Stimulated activated CD8-positive, alpha-beta memory T cell treated with anti-CD3 and anti-CD28 coated beads, Interleukin-7, amount 100 ng/mL, for 4 hours (primary cell): Measurements from ENCODE around the gene LEP.
"Not testable (repeated sequence)": the region's sequence is repeated elsewhere in the genome, so short reads cannot be mapped to it uniquely, and the experiment has no call there.

Source experiments
- DNase-seq, 2 donors: peaks; one replicate each; pipeline ENCODE4 v3.0.0-alpha.2; 2020; ENCODE audit warnings: low read depth in 2 of 2

The LEP gene

DNA sequence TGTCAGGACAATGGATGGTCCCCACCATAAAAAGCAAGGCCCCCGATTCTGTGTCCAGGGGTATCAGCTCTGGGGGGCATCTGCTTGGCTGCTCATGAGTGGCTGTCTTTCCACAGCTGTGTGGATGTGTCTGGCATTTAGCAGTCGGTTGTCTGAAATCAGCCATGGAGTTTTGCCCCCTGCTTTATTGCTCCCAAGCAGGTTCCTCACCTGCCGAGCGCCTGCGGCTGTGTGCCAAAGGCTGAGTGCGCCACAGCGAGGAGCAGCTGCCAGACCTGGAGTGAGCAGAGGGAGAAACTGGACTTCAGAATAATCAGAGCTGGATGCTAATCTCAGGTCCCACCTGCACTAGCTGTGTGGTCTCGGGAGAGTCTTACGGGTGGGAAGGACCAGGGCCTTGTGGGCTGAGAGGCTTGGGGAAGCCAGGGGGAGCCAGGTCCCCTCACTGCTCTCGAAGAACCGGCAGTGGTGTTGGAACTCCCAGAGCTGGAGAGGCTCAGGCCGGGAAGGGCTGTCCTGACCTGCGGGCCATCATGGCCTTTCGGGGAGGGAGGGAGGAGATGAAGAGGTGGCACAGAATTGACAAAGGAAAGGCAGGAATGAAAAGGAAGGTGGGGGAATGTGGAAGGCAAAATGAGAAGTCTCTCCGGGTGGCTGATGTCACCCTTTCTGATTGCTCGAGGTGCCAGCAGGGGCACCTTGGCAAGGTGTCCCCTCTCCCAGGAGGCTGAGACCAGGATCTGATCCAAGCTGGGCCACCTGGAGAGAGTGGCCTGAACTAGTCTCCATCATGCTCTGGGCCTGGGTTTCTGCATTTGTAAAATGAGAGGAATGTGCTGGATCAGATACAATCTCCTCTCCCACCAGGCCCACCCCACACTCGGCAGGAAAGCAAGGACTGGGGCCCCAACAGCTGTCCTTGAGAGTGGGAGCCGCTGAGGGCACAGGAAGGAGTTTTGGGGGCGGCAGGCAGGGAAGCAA is 30.2 kb upstream of the LEP start:
- DNase-seq, result no peak

- DNase-seq, result no peak
These were observed 29.5 kb upstream of the LEP start for GRCh38 chr7:128211626-128212025.

GRCh38 chr7:128214463-128214862 is 26.6 kb upstream of the LEP start:
- DNase-seq, result no peak

DNA sequence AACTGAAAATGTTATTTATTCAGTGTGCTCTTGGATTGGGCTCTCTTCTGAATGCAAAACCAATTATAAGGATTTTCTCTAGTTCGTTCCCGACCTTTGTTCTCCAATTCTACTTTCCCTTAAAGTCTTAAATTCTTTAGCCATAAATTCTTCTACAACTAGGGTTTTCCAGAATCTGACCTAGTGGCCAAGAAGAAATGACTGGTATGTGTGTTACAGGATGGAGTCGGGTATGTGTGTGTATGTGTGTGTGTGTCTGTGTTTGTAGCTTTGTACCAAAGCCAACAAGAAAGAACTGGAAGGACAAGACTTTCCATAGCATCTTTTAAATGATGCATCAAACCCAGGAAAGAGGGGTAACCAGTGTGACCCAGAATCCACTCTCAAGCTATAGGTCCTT is 25.8 kb upstream of the LEP start:
- no peak for DNase-seq

GRCh38 chr7:128215739-128216138 is 25.3 kb upstream of the LEP start:
- DNase-seq, result no peak

DNA sequence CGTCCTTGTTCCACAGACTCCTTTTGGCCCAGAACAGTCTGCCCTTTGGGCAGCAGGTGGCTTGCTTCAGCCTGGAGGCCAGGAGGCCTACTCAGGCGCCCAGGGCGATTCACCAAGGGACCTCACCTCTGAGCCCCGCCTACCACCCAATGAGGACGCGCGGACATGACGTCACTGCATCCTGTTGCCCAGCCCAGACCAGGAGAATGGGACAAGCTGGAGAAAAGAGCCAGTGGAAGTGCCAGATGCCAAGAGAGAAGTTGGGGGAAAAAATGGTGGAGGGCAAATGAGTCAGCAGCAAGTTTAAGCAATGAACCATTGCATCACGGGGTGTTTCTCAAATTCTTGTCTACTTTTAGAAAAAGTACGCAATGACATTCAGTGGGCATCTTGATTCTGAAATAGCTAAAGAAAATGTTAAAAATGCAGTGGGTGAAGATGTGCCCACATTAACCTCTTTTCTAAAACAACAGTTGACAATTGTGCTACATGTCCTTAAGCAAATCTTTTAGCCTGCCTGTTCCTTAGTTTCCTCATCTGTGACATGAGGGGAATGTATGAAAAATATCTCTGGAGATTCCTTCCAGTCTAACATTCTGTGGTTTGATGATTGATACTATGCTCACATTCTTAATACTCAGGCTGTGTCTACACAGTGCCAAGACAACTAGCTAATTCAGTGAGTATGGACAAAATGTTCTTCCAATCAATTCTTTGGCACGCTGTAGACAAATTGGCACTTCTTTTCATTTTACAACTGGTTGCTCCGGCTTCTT is 23.9 kb upstream of the LEP start:
- no peak for DNase-seq

- DNase-seq, result no peak
These were observed 23.0 kb upstream of the LEP start for GRCh38 chr7:128217967-128218652.

GRCh38 chr7:128219636-128220035 is 21.4 kb upstream of the LEP start:
- DNase-seq, result no peak

DNA sequence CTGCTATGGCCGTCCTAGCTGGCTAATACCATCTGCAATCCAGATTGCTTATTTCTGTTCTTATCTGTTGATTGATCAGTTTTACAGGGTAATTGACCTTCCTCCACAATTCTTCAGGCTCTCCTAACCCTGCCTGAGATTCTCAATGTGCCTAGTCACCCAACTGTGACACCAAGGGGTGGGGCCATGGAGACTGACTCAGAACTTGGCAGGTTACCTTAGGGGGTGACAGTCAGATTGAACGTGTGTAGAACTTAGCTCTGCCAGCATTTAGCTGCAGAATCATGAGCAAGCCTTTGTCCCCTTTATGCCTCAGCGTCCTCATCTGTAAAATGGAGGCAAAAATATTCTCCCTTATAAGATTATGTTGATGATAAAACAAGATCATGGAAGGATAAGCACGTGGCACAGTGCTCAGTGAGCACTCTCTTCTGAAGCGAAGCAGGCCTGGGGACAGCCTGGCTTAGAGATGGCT is 19.1 kb upstream of the LEP start:
- DNase-seq, result no peak

DNA sequence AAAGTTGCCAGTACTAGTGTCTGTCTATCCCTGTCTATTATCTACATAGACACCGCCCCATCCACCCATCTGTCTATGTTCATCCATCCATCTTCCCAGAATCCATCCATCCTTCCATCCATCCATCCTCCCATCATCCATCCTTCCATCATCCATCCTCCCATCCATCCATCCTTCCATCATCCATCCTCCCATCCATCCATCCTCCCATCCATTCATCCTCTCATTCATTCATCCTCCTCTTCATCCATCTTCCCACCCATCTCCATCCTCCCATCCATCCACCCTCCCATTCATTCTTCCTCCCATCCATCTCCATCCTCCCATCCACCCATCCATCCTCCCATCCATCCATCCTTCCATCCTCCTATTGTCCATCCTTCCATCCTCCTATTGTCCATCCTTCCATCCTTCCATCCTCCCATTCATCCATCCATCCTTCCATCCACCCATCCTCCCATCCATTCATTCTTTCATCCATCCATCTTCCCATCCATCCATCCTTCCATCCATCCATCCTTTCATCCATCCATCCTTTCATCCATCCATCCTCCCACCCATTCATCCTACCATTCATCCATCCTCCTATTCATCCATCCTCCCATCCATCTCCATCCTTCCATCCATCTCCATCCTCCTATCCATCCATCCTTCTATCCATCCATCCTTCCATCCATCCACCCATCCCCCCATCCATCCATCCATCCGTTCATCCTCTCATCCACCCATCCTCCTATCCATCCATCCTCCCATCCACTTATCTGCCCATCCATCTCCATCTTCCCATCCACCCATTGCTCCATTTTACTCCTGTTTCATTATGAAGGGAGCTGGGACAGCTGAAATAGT is 14.7 kb upstream of the LEP start:
- DNase-seq, result no peak

DNA sequence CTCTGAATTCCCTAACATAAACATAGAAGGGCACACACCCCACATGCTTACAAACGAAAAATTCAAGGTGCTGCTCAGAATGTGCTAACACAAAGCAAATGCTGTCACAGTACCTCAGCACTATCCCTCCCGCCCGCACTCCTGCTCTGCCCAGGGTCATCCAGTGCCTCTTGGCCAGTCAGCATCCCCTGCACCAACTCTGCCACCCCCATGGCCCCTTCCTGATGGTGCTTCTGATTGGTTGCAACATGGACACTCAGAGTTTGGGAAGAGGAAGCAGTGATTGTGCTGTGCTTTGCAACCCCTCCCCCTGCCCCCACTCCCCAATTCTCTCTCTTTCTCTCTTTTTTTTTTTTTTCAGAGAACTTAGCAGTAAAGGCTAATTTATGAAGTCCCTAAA is 13.8 kb upstream of the LEP start:
- DNase-seq, result no peak

- no peak for DNase-seq
These were observed 10.1 kb upstream of the LEP start for GRCh38 chr7:128231021-128231420.

DNA sequence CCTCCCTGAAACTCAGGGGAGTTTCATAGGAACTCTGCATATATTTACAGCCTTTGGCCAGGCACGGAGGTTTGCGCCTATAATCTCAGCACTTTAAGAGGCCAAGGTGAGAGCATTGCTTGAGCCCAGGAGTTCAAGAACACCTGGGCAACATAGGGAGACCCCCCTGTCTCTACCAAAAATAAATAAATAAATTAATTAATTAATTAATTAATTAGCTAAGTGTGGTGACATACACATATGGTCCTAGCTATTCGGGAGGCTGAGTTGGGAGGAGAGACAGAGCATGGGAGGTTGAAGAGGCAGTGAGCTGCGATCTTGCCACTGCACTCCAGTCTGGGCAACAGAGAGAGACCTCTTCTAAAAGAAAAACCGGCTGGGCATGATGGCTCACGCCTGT is 9.4 kb upstream of the LEP start:
- DNase-seq, result no peak

DNA sequence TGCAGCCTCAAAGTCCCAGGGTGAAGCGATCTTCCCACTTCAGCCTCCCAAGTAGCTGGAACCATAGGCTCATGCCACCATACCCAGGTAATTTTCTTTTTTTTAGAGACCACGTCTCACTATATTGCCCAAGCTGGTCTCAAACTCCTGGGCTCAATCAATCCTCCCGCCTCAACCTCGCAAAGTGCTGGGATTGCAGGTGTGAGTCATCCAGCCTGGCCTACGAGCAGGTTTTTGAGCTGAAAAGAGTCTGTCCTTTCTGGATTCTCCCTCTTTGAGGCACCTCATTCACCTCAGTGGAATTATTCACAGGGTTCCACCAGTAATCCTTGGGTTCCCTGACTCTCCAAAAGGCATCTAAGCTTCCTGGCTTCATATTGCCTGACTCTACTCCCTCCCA is 7.6 kb upstream of the LEP start:
- no peak for DNase-seq

DNA sequence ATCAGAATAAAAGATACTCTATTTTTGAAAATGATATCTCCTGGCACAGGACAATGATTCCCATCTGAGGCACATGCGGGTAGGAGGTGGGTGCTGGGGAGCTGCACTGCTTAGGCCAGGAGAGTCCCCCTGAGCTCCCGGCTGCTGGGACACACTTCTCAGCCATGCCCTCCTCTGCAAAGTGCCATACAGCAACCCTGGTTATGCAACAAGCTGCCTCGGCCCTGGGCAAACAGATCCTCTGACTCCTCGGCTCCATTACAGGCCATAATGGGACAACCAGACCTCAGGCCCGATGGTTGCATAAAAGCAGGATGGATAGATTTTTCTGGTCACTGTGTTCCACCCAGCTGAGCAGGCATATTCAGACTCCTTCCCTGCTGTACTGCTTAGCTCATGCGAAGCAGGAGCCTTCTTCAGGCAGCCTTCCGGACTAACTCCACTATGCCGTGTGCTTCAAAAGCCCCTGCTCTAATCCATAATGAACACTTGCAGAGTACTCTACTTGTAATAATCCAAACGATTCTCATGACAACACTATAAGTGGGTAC is 6.5 kb upstream of the LEP start:
- no peak for DNase-seq

GRCh38 chr7:128235471-128235870 is 5.6 kb upstream of the LEP start:
- DNase-seq, result no peak

DNA sequence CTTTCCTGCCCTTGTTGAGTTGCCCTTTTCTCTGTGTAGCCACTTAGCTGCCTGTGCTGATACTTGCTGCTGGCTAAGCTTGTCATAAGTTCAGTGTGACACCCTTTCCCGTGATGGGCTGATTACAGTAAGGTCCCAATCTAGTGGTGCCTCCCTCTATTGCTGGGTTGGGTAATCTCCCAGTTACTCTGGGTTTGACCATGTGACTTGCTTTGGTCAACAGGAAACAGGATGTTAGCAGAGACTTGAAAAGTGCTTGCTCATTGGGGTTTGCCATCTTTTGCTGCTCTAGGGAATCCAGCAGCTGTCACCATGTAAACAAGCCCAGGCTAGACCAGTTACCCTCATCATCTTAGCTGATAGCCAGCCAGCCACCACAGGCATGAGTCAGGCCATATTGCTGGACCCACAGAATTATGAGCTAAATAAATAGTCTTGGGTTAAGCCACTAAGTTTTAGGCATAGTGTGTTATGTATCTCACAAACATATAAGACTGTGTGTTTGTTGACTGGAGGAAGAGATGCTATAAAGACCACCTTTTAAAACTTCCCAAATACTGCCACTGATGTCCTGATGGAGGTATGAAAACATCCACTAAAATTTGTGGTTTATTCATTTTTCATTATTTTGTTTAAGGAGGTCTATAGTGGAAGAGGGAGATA is 4.0 kb upstream of the LEP start:
- DNase-seq, result peak in 1 of 2 donors; percentile 3

DNA sequence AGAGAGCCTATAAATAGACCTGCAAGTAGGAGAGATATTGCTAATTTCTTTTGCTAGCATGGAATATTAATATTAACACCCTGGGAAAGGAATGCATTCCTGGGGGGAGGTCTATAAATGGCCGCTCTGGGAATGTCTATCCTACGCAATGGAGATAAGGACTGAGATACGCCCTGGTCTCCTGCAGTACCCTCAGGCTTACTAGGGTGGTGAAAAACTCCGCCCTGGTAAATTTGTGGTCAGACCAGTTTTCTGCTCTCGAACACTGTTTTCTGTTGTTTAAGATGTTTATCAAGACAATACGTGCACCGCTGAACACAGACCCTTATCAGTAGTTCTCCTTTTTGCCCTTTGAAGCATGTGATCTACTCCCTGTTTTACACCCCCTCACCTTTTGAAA is 1.9 kb upstream of the LEP start:
- DNase-seq, result not testable (repeated sequence)

GRCh38 chr7:128242661-128243060 is 1.6 kb downstream of the LEP start:
- no peak for DNase-seq

DNA sequence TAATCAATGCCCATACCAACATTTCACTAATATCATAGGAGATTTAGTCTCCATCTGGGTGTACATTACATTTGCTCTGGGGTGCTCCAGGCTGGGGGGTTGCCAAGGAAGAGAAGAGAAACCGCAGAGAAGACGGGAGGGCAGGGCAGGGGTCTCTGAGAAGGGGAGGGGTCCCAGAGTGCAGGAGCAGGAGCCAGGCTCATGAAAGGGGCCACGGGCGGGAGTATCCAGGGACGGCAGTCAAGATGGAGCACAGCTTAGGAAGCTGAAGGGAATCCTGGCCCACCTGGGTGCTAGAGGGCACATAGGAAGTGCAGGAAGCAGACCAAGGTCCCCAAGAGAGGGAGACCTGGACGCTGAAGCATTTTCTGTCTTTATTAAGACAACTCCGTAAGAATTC is 2.2 kb downstream of the LEP start:
- no peak for DNase-seq
